HepG2 (cell line): ENCODE results near the gene AHCTF1. TPM values are rescaled to one million over a fixed set of nuclear protein-coding genes. Genes with fewer than 3 reads are reported as not detected.
A peak's percentile ranks its signal among the peaks of the same experiment; 100 is the strongest.

ENCODE experiments used
- AGO2 ChIP-seq: fragments of 200-400 bp; formaldehyde crosslinking; optimal IDR thresholded peaks from 2 replicates; pipeline ENCODE3; 2017; ENCODE audit warnings: mild to moderate bottlenecking, low read depth, low read length, moderate library complexity
- ELF3 ChIP-seq: IDR thresholded peaks from 2 replicates; pipeline ENCODE4 v1.6.1; 2016; ENCODE audit warnings: missing genetic modification reagents, missing compliant biosample characterization
- ETV6 ChIP-seq: sonication (generic); formaldehyde crosslinking; conservative IDR thresholded peaks from 2 replicates; pipeline ENCODE4 v1.4.0; 2020; ENCODE audit warnings: missing genetic modification reagents
- GTF3A ChIP-seq: sonication (generic); formaldehyde crosslinking; conservative IDR thresholded peaks from 2 replicates; pipeline ENCODE4 v1.4.0; 2020; ENCODE audit warnings: mild to moderate bottlenecking, missing genetic modification reagents
- MAF1 ChIP-seq: sonication (generic); formaldehyde crosslinking; IDR thresholded peaks from 2 replicates; pipeline ENCODE4 v1.5.0; 2020; ENCODE audit warnings: missing genetic modification reagents, borderline replicate concordance
- NFKB2 ChIP-seq: sonication (generic); formaldehyde crosslinking; IDR thresholded peaks from 2 replicates; pipeline ENCODE4 v1.4.0; 2020; ENCODE audit warnings: missing genetic modification reagents, borderline replicate concordance
- RAD21 ChIP-seq: fragments of 450-650 bp; formaldehyde crosslinking; IDR thresholded peaks from 2 replicates; pipeline ENCODE4 v1.5.0; 2020; ENCODE audit warnings: mild to moderate bottlenecking
- SSRP1 ChIP-seq: IDR thresholded peaks from 2 replicates; pipeline ENCODE4 v1.6.1; 2016; ENCODE audit warnings: control low read depth
- ZFP36 ChIP-seq: fragments of 150-350 bp; IDR thresholded peaks from 2 replicates; pipeline ENCODE4 v1.6.1; 2018; ENCODE audit warnings: borderline replicate concordance, low read length, low read depth; ENCODE audit not compliant: partially characterized antibody
- ZKSCAN5 ChIP-seq: sonication (generic); formaldehyde crosslinking; IDR thresholded peaks from 2 replicates; pipeline ENCODE4 v1.5.1; 2020; ENCODE audit warnings: mild to moderate bottlenecking, missing genetic modification reagents
- ZNF468 ChIP-seq: sonication (generic); formaldehyde crosslinking; IDR thresholded peaks from 2 replicates; pipeline ENCODE4 v1.8.0; 2022; ENCODE audit warnings: mild to moderate bottlenecking, moderate library complexity, missing genetic modification reagents
- ZNF616 ChIP-seq: sonication (generic); formaldehyde crosslinking; IDR thresholded peaks from 2 replicates; pipeline ENCODE4 v1.5.0; 2020; ENCODE audit warnings: low read depth, mild to moderate bottlenecking, missing genetic modification reagents
- ZNF768 ChIP-seq: sonication (generic); formaldehyde crosslinking; IDR thresholded peaks from 2 replicates; pipeline ENCODE4 v1.4.0; 2020; ENCODE audit warnings: missing genetic modification reagents
- ZNF780A ChIP-seq: sonication (generic); formaldehyde crosslinking; IDR thresholded peaks from 2 replicates; pipeline ENCODE4 v1.8.0; 2022; ENCODE audit warnings: mild to moderate bottlenecking, missing genetic modification reagents, moderate library complexity
- ZSCAN12 ChIP-seq: sonication (generic); formaldehyde crosslinking; IDR thresholded peaks from 2 replicates; pipeline ENCODE4 v1.9.0; 2021; ENCODE audit warnings: mild to moderate bottlenecking, missing genetic modification reagents
- polyA plus RNA-seq, 8 experiments: library from polyadenylated mRNA; depleted of rRNA in 3 of 8; stranded (reverse) in 7 of 8; unstranded in 1 of 8; fragments of >200 nt; fragmentation: Illumina TruSeq in 4 of 8; extraction: Trizol in 4 of 8; gene quantifications; 2 replicates each; pipeline versions ENCODE4 v1.2.1 to v1.2.3, GENCODE V29; 2011 to 2016; ENCODE audit warnings: low read depth in 4 of 8, missing spikeins in 1 of 8, mixed read lengths in 1 of 8; ENCODE audit not compliant: insufficient read depth in 1 of 8
- total RNA-seq, 5 experiments: library from RNA; depleted of rRNA; stranded (reverse); fragments of >200 nt; fragmentation: Illumina TruSeq; extraction: Trizol; gene quantifications; 2 replicates each; pipeline ENCODE4 v1.2.3, GENCODE V29; 2016; ENCODE audit warnings: low read depth in 1 of 5
- TF ChIP-seq, protein P1 (sequence below): sonication (generic); formaldehyde crosslinking; IDR thresholded peaks from 2 replicates; pipeline ENCODE4 v1.4.0; 2020; ENCODE audit warnings: missing genetic modification reagents, borderline replicate concordance
- TF ChIP-seq, protein P2 (sequence below): sonication (generic); formaldehyde crosslinking; IDR thresholded peaks from 2 replicates; pipeline ENCODE4 v1.8.0; 2022; ENCODE audit warnings: missing genetic modification reagents, mild to moderate bottlenecking, moderate library complexity, borderline replicate concordance
- TF ChIP-seq, protein P3 (sequence below): sonication (generic); formaldehyde crosslinking; IDR thresholded peaks from 2 replicates; pipeline ENCODE4 v1.8.0; 2022; ENCODE audit warnings: mild to moderate bottlenecking, missing genetic modification reagents; ENCODE audit not compliant: insufficient replicate concordance
- TF ChIP-seq, protein P4 (sequence below): sonication (generic); formaldehyde crosslinking; IDR thresholded peaks from 2 replicates; pipeline ENCODE4 v1.9.0; 2021; ENCODE audit warnings: missing genetic modification reagents, borderline replicate concordance
- TF ChIP-seq, protein P5 (sequence below): IDR thresholded peaks from 2 replicates; pipeline ENCODE4 v1.6.1; 2012; ENCODE audit warnings: inconsistent platforms

Gene AHCTF1
- total and polyA plus RNA-seq, 2 of the 13 experiments (the other 11 are each of a cell fraction or from before 2014, with no cell fraction given) = 16.6 to 45.9 TPM

DNA sequence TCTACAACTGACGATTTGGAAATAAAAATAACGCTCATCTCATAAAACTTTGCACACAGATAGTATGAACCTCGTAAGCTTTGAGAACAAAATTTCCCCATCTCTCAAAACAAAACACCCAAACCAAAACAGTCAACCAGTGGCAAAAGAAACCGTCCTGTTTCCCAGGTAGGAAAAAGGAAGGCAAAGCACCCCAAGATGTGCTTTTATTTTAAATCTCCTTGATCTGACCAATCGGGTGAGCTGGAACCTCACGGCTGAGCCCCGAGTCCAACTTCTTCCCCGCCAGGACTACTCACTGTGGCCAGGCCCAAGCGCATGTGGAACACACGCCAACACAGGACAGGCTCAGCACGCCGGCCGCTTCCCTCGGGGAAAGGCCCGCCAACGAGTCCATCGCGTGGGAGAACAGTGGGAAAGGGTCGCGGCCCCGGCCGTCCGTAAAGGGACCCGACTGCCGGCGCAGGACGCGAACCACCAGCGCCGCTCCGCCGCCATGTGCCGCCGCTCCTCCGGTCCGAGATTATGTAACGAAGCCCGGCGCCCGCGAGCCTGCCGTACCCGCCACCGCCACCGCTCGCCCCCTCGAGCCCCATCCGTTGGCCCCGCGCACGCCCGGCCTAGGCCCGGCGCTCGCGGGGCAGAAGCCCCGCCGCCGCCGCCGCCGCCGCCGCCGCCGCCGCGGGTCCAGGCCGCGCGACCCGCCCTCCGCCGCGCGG, 759 bp downstream of the AHCTF1 start (continued):
- TF ChIP-seq, protein P1, sequence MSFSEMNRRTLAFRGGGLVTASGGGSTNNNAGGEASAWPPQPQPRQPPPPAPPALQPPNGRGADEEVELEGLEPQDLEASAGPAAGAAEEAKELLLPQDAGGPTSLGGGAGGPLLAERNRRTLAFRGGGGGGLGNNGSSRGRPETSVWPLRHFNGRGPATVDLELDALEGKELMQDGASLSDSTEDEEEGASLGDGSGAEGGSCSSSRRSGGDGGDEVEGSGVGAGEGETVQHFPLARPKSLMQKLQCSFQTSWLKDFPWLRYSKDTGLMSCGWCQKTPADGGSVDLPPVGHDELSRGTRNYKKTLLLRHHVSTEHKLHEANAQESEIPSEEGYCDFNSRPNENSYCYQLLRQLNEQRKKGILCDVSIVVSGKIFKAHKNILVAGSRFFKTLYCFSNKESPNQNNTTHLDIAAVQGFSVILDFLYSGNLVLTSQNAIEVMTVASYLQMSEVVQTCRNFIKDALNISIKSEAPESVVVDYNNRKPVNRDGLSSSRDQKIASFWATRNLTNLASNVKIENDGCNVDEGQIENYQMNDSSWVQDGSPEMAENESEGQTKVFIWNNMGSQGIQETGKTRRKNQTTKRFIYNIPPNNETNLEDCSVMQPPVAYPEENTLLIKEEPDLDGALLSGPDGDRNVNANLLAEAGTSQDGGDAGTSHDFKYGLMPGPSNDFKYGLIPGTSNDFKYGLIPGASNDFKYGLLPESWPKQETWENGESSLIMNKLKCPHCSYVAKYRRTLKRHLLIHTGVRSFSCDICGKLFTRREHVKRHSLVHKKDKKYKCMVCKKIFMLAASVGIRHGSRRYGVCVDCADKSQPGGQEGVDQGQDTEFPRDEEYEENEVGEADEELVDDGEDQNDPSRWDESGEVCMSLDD (CRISPR knock-in tag) = 0 out of 2 replicates have a peak, but pooled peaks have one; percentile 29
- TF ChIP-seq ZNF768 (CRISPR knock-in tag) = peak; percentile 46; the same call in 1 of the 2 replicates
- TF ChIP-seq ZKSCAN5 = no peak
- TF ChIP-seq AGO2 = no peak
- TF ChIP-seq NFKB2 (CRISPR knock-in tag) = 0 out of 2 replicates have a peak, but pooled peaks have one; percentile 25
- TF ChIP-seq ELF3 (CRISPR knock-in tag) = 0 out of 2 replicates have a peak, but pooled peaks have one; percentile 13
- TF ChIP-seq, protein P2, sequence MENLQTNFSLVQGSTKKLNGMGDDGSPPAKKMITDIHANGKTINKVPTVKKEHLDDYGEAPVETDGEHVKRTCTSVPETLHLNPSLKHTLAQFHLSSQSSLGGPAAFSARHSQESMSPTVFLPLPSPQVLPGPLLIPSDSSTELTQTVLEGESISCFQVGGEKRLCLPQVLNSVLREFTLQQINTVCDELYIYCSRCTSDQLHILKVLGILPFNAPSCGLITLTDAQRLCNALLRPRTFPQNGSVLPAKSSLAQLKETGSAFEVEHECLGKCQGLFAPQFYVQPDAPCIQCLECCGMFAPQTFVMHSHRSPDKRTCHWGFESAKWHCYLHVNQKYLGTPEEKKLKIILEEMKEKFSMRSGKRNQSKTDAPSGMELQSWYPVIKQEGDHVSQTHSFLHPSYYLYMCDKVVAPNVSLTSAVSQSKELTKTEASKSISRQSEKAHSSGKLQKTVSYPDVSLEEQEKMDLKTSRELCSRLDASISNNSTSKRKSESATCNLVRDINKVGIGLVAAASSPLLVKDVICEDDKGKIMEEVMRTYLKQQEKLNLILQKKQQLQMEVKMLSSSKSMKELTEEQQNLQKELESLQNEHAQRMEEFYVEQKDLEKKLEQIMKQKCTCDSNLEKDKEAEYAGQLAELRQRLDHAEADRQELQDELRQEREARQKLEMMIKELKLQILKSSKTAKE = no peak
- TF ChIP-seq ZSCAN12 (CRISPR knock-in tag) = no peak
- TF ChIP-seq SSRP1 (CRISPR knock-in tag) = no peak
- TF ChIP-seq MAF1 = no peak
- TF ChIP-seq, protein P3, sequence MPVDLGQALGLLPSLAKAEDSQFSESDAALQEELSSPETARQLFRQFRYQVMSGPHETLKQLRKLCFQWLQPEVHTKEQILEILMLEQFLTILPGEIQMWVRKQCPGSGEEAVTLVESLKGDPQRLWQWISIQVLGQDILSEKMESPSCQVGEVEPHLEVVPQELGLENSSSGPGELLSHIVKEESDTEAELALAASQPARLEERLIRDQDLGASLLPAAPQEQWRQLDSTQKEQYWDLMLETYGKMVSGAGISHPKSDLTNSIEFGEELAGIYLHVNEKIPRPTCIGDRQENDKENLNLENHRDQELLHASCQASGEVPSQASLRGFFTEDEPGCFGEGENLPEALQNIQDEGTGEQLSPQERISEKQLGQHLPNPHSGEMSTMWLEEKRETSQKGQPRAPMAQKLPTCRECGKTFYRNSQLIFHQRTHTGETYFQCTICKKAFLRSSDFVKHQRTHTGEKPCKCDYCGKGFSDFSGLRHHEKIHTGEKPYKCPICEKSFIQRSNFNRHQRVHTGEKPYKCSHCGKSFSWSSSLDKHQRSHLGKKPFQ (CRISPR knock-in tag) = peak; percentile 15
- no peak for TF ChIP-seq ZNF780A
- TF ChIP-seq RAD21 (CRISPR knock-in tag) = peak; percentile 47
- no peak for TF ChIP-seq GTF3A (CRISPR knock-in tag)
- TF ChIP-seq ETV6 = no peak
- TF ChIP-seq, protein P4, sequence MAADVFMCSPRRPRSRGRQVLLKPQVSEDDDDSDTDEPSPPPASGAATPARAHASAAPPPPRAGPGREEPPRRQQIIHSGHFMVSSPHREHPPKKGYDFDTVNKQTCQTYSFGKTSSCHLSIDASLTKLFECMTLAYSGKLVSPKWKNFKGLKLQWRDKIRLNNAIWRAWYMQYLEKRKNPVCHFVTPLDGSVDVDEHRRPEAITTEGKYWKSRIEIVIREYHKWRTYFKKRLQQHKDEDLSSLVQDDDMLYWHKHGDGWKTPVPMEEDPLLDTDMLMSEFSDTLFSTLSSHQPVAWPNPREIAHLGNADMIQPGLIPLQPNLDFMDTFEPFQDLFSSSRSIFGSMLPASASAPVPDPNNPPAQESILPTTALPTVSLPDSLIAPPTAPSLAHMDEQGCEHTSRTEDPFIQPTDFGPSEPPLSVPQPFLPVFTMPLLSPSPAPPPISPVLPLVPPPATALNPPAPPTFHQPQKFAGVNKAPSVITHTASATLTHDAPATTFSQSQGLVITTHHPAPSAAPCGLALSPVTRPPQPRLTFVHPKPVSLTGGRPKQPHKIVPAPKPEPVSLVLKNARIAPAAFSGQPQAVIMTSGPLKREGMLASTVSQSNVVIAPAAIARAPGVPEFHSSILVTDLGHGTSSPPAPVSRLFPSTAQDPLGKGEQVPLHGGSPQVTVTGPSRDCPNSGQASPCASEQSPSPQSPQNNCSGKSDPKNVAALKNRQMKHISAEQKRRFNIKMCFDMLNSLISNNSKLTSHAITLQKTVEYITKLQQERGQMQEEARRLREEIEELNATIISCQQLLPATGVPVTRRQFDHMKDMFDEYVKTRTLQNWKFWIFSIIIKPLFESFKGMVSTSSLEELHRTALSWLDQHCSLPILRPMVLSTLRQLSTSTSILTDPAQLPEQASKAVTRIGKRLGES = no peak
- TF ChIP-seq, protein P5, sequence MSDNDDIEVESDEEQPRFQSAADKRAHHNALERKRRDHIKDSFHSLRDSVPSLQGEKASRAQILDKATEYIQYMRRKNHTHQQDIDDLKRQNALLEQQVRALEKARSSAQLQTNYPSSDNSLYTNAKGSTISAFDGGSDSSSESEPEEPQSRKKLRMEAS = peak; percentile 66; the same call in 1 of the 2 replicates
- peak; percentile 51; the same call in 1 of the 2 replicates for TF ChIP-seq ZNF616
- TF ChIP-seq ZFP36 = no peak
- no peak for TF ChIP-seq ZNF468 (CRISPR knock-in tag)
